HCT116 (cell line): ENCODE results near the gene AP3B1. TPM values are rescaled to one million over a fixed set of nuclear protein-coding genes. Genes with fewer than 3 reads are reported as not detected.

Experiments
- ATAC-seq: fragments of 200-7000 bp; cut with Tn5 transposase; 2 replicates; pipeline ENCODE4 v1.9.1; 2020; ENCODE audit warnings: mild to moderate bottlenecking, moderate library complexity
- BruUV-seq: library from RNA; stranded (reverse); fragments of 400-500 nt; replicated peaks from 2 replicates; lab custom pipeline; 2021; lab: Mats Ljungman, UMichigan
- CTCF ChIA-PET: fragments of 300-600 bp; sonication (Branson Sonifier 250); formaldehyde crosslinking; loops from one replicate; lab custom pipeline; 2021; ENCODE audit warnings: antibody characterized with exemption; lab: Charles Lee
- POLR2A ChIA-PET: fragments of 300-600, 350-600 bp; sonication (Branson Sonifier 250); formaldehyde crosslinking; loops from one replicate; lab custom pipeline; 2021; ENCODE audit warnings: antibody characterized with exemption; lab: Charles Lee
- RAD21 ChIA-PET, 2 experiments: fragments of 300-600 bp; sonication (Branson Sonifier 250); formaldehyde crosslinking; loops; one replicate each; lab custom pipeline; 2023; ENCODE audit warnings: low total read pairs in 2 of 2; ENCODE audit not compliant: uncharacterized antibody in 2 of 2, unreplicated experiment in 2 of 2, low non-redundant PET in 1 of 2; lab: Charles Lee
- DNase-seq: peaks from one replicate; pipeline ENCODE4 v3.0.0-alpha.2; 2010; ENCODE audit warnings: low read depth, low spot score
- H2AFZ ChIP-seq: fragments of 200-600 bp; shearing (Covaris generic), sonication (generic); 2 replicates; pipeline ENCODE4 v1.6.1; 2017; ENCODE audit warnings: low read depth, mixed run types, mixed read lengths, antibody characterized with exemption, low read length; ENCODE audit not compliant: poor library complexity, severe bottlenecking
- H3K27ac ChIP-seq: 2 replicates; pipeline ENCODE4 v1.5.1; 2012; ENCODE audit warnings: low read depth, low read length
- H3K27me3 ChIP-seq: fragments of 200-600 bp; sonication (generic); 2 replicates; pipeline ENCODE4 v1.6.1; 2016; ENCODE audit warnings: mixed run types, low read length, mixed read lengths; ENCODE audit not compliant: insufficient read depth
- H3K36me3 ChIP-seq, 2 experiments: fragments of 200-500 bp in 1 of 2; fragments of 200-600 bp in 1 of 2; sonication (Bioruptor generic) in 1 of 2; sonication (generic) in 1 of 2; 2 replicates each; pipeline versions ENCODE4 v1.5.1 to v1.6.1; 2014 to 2016; ENCODE audit warnings: low read length in 2 of 2, inconsistent platforms in 1 of 2, mixed read lengths in 1 of 2, mixed run types in 1 of 2; ENCODE audit not compliant: insufficient read depth in 2 of 2, control insufficient read depth in 1 of 2
- H3K4me1 ChIP-seq, 2 experiments: fragments of 200-600 bp in 1 of 2; sonication (generic) in 1 of 2; 2 replicates each; pipeline versions ENCODE4 v1.5.1 to v1.6.1; 2012 to 2017; ENCODE audit warnings: low read length in 2 of 2, inconsistent platforms in 1 of 2, mild to moderate bottlenecking in 1 of 2, mixed read lengths in 1 of 2, mixed run types in 1 of 2, moderate library complexity in 1 of 2; ENCODE audit not compliant: insufficient read depth in 2 of 2, control insufficient read depth in 1 of 2
- H3K4me2 ChIP-seq: fragments of 200-600 bp; sonication (generic); 2 replicates; pipeline ENCODE4 v1.6.1; 2017; ENCODE audit warnings: mixed run types, low read length, mixed read lengths
- H3K4me3 ChIP-seq, 2 experiments: fragments of 200-600 bp in 1 of 2; sonication (generic) in 1 of 2; replicated peaks in 1 of 2; 2 replicates each; pipeline ENCODE4 v1.5.1; 2011 to 2016; ENCODE audit warnings: low read length in 2 of 2, control low read depth in 1 of 2, low read depth in 1 of 2, mild to moderate bottlenecking in 1 of 2, mixed read lengths in 1 of 2, mixed run types in 1 of 2
- H3K79me2 ChIP-seq: fragments of 200-600 bp; sonication (generic); 2 replicates; pipeline ENCODE4 v1.6.1; 2017; ENCODE audit warnings: mild to moderate bottlenecking, mixed run types, low read length, moderate library complexity, mixed read lengths; ENCODE audit not compliant: insufficient read depth
- H3K9ac ChIP-seq: fragments of 200-600 bp; sonication (generic); 2 replicates; pipeline ENCODE4 v1.6.1; 2016; ENCODE audit warnings: low read length, mixed read lengths
- H3K9me2 ChIP-seq: fragments of 200-600 bp; sonication (generic), shearing (Covaris generic); 2 replicates; pipeline ENCODE4 v1.6.1; 2017; ENCODE audit warnings: mixed run types, mild to moderate bottlenecking, moderate library complexity; ENCODE audit not compliant: insufficient read depth
- H3K9me3 ChIP-seq, 2 experiments: fragments of 200-500 bp in 1 of 2; fragments of 200-600 bp in 1 of 2; sonication (Bioruptor generic) in 1 of 2; sonication (generic) in 1 of 2; 2 replicates each; pipeline ENCODE4 v1.6.1; 2014 to 2017; ENCODE audit warnings: low read length in 2 of 2, mixed read lengths in 2 of 2, inconsistent platforms in 1 of 2, low read depth in 1 of 2, mild to moderate bottlenecking in 1 of 2, mixed run types in 1 of 2, moderate library complexity in 1 of 2; ENCODE audit not compliant: control insufficient read depth in 1 of 2, insufficient read depth in 1 of 2
- H4K20me1 ChIP-seq: fragments of 200-600 bp; sonication (generic), shearing (Covaris generic); 2 replicates; pipeline ENCODE4 v1.6.1; 2017; ENCODE audit warnings: mixed run types, mild to moderate bottlenecking, moderate library complexity; ENCODE audit not compliant: insufficient read depth
- CTCF ChIP-seq, 3 experiments: fragments of 200-600 bp in 1 of 3; sonication (generic) in 1 of 3; IDR thresholded peaks in 2 of 3; conservative IDR thresholded peaks in 1 of 3; 2 replicates each; pipeline ENCODE4 v1.5.1; 2012 to 2017; ENCODE audit warnings: low read depth in 2 of 3, low read length in 2 of 3, antibody characterized with exemption in 1 of 3, borderline replicate concordance in 1 of 3, control low read depth in 1 of 3, mild to moderate bottlenecking in 1 of 3, mixed read lengths in 1 of 3, mixed run types in 1 of 3, moderate library complexity in 1 of 3; ENCODE audit not compliant: insufficient read depth in 1 of 3
- EZH2phosphoT487 ChIP-seq: fragments of 200-600 bp; IDR thresholded peaks from 2 replicates; pipeline ENCODE4 v1.6.1; 2018; ENCODE audit warnings: antibody characterized with exemption, borderline replicate concordance
- FOSL1 ChIP-seq: IDR thresholded peaks from 2 replicates; pipeline ENCODE4 v1.6.1; 2012; ENCODE audit warnings: low read depth
- JUND ChIP-seq: IDR thresholded peaks from 2 replicates; pipeline ENCODE4 v1.6.1; 2012
- SP1 ChIP-seq: IDR thresholded peaks from 2 replicates; pipeline ENCODE4 v1.6.1; 2012; ENCODE audit warnings: low read depth
- intact Hi-C: fragments of 100-400 bp; cut with micrococcal nuclease; formaldehyde crosslinking; loops from 2 replicates; pipeline ENCODE4 v1.10.0; 2022
- total RNA-seq: library from RNA; stranded (reverse); gene quantifications from one replicate; pipeline ENCODE4 v1.2.1, GENCODE V29; 2021; ENCODE audit not compliant: unreplicated experiment
- TF ChIP-seq, protein P1 (sequence below): IDR thresholded peaks from 2 replicates; pipeline ENCODE4 v1.6.1; 2011; ENCODE audit warnings: mild to moderate bottlenecking, low read length, moderate library complexity; ENCODE audit not compliant: insufficient replicate concordance; ENCODE audit errors: extremely low read depth

AP3B1 gene
- total RNA-seq, 1 experiment from 2014 or later: 54.5 TPM

DNA sequence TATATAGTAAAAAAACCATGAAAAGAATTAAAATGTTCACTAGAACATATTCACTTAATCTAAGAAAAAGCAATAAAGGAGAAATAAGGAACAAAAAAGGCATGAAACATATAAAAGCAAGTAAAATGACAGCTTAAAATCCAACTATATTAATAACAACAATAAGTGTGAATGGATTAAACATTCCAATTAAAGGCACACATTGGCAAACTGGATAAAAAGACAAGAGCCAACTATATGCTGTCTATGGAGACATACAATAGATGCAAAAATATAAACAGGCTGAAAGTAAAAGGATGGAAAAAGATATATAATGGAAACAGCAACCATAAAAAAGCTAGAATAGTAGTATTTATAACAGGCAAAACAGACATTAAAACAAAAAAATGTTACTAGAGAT, 70.1 kb downstream of the AP3B1 start (continued):
- TF ChIP-seq, protein P1, sequence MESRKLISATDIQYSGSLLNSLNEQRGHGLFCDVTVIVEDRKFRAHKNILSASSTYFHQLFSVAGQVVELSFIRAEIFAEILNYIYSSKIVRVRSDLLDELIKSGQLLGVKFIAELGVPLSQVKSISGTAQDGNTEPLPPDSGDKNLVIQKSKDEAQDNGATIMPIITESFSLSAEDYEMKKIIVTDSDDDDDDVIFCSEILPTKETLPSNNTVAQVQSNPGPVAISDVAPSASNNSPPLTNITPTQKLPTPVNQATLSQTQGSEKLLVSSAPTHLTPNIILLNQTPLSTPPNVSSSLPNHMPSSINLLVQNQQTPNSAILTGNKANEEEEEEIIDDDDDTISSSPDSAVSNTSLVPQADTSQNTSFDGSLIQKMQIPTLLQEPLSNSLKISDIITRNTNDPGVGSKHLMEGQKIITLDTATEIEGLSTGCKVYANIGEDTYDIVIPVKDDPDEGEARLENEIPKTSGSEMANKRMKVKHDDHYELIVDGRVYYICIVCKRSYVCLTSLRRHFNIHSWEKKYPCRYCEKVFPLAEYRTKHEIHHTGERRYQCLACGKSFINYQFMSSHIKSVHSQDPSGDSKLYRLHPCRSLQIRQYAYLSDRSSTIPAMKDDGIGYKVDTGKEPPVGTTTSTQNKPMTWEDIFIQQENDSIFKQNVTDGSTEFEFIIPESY: no peak
- TF ChIP-seq SP1: no peak
- no peak for TF ChIP-seq JUND
- TF ChIP-seq FOSL1: no peak

DNA sequence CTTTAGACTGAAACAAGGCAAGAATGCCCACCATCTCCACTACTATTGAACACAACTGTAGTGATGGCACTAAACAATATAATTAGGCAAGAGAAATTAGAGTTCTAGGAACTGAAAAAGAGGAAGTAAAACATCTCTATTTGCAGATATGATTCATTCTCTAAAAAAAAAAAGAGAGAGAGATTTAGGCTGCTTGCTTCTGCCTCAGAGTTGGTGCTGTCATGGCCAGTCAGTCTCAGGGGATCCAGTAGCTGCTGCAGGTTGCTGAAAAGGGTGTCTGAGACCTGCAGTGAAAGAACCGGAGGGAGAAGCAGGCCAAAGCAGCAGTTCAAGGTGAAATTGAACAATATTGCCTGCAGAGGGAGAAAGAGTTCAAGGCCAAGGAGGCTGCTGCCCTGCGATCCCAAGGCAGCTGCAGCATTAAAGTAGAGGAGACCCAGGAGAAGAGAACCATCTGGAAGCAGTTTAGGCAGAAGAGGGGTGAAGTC, 72.5 kb downstream of the AP3B1 start:
- intact Hi-C loops: no loop called here
- H3K9me3 ChIP-seq: no peaks in the 10 kb centered on the region
- BruUV-seq: no TSS peak
- ChIA-PET RAD21 (no interaction called here), CTCF (no interaction called here), POLR2A (no interaction called here)
- H3K27ac ChIP-seq: no peak overlapping the region
- 0 out of 6 replicates have a peak, but pooled peaks of 2 of the 3 experiments have one; percentile 6 to 20 for TF ChIP-seq CTCF (IDR thresholded peaks at IDR 0.05 in 2 of 3, conservative IDR thresholded peaks at IDR 0.05 in 1 of 3; ENCODE audit: borderline replicate concordance in 1 of 3, insufficient read depth in 1 of 3, low read depth in 2 of 3, low read length in 2 of 3)
- TF ChIP-seq EZH2phosphoT487: no peak
- H2AFZ ChIP-seq: no peak overlapping the region
- peak; percentile 47; the same call in 1 of the 2 replicates for ATAC-seq
- no peaks in the 10 kb centered on the region for H3K27me3 ChIP-seq
- no peaks in the 10 kb centered on the region; the same call in 1 of the 2 replicates for H3K79me2 ChIP-seq
- no peaks in the 10 kb centered on the region for H3K9me2 ChIP-seq
- H3K36me3 ChIP-seq: 0 out of 4 replicates have a peak, but pooled peaks cover 2 to 5% of the 10 kb centered on the region in 2 experiments
- H3K4me1 ChIP-seq: no peaks in the 10 kb centered on the region
- H4K20me1 ChIP-seq: no peaks in the 10 kb centered on the region
- H3K9ac ChIP-seq: no peak overlapping the region
- no peak for DNase-seq
- H3K4me2 ChIP-seq: no peak overlapping the region
- H3K4me3 ChIP-seq: no peak overlapping the region
